Fibroblast of skin of left biceps (primary cell): ENCODE results near the gene APBA2.
"Not testable (repeated sequence)": the region's sequence is repeated elsewhere in the genome, so short reads cannot be mapped to it uniquely, and the experiment has no call there.

Source experiments
- DNase-seq, 2 experiments: peaks; one replicate each; pipeline ENCODE4 v3.0.0-alpha.2; 2013; ENCODE audit warnings: low read depth in 2 of 2

The APBA2 gene

DNA sequence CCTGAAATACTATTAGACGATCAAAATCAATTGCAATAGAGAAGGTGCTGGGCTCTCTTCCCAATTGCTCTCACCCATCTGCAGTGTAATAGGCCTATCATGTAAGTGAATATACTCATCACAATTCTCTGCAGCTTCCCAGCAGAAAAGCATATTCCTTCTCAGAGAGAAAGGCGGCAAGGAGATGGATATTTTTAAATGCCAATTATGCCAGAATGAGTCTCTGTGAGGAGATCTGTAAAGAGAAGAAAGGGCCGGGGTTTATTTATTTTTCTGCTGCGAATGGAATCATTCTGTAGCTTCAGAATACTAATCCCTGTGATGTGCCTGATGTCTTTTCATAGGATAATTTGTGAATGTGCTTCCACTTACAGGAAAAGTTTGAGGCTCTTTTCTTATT, 112.0 kb downstream of the APBA2 start:
- DNase-seq: no peak

DNA sequence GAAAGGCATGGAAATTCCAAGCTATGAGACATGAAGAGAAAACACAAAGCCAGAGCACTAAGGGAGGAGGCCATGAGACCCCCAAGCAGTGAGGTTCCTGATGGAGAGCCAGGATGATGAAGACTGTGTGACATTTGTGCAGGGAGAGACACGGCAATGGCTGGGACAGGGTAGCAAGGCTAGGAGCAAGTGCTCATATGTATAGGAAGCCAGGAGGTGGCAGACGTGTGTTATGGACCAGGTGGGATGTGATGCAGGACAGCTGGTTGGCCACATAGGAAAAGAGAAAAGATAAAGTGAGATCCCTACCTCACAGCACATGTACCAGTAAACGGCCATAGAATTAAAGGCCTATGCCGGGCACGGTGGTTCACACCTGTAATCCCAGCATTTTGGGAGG, 112.7 kb downstream of the APBA2 start:
- no peak for DNase-seq

DNA sequence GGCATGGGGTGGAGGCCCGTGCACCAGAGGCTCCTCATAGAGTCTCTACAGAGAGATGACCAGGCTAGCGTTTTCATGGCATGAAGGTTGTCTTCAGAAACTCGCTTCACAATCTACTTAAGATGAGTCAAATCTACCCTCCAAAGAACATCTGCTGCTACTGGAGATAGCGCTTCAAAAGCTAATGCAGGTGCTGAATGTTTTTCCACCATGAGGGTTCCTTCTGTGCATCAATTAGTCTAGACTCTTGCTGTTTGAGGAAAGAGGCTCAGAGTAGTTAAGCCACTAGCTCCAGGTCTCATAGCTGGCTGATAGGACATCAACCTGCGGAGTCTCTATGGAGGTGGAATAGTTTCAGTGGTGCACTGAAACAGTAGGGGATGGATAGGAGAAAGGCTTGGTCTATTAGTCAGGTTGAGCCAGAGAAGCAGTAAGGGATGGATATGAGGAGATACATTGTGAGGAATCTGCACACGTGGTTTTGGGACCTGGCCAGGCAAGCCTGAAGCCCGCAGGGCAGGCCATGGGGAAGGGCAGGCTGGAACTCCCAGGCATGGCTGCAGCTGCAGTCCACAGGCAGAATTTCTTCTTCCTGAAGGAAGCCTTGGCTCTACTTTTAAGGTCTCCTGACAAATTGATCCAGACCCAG, 117.5 kb downstream of the APBA2 start:
- DNase-seq: no peak

DNA sequence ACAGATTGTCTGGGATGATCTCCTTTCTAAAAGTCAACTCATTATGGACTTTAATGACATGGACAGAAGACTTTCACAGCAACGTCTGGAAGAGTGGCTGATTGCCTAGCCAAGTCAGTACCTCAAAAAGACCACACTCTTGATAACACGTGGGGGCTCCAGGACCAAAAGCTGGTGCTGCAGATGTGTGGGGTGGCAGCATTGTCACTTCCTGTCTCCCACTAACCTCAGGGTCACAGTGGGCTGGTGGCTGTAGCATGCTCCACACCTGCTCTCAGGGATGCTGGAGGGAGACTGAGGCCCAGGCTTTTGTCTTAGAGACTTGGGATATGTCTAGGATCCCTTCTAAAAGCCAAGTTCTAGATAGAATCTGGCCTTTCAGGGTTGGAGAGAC, 118.1 kb downstream of the APBA2 start:
- DNase-seq: no peak

DNA sequence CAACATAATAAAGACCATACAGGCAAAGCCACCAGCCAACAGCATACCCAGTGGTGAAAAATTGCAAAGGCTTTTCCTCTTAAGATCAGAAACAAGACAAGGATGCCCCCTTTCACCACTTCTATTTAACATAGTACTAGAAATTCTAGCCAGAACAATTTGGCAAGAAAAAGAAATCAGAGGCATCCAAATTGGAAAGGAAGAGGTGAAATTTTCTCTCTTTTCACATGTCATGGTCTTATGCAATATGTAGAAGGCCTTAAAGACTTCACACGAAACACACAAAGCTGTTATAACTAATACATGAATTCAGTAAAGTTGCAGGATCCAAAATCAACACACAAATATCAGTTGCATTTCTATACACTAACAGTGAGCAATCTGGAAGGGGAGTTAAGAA, 120.2 kb downstream of the APBA2 start:
- no peak for DNase-seq

DNA sequence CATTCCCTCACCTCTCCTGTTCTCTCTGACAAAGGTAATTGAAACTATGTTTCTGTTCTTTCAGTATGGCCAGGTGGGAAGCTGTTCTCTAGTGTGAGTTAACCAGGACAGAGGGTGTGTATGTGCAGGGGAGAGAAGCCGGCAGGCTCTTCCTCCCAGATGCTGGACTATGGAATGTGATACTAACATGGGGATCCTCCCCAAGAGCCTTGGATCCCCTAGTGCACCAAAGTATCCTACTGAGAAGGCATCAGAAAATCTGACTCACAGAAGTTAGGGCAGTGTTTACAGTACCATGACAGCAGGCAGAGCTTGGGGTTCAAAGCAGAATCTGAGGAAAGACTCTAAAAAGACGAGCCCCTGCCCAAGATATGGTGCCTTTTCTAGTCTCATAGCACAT, 123.1 kb downstream of the APBA2 start:
- no peak for DNase-seq

DNA sequence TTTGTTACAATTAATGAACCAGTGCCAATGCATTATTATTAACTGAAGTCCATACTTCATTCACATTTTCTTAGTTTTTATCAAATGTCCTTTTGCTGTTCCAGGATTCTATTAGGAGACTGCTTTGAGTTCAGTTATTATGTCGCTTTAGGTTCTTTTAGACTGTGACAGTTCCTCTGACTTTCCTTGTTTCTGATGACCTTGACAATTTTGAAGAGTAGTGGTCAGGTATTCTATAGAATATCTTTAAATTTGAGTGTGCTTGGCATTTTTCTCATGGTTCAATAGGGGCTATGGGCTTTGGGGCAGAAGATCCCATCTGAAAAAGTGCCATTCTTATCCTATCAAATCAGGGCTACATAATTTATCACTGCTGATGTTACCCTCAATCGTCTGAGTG, 126.3 kb downstream of the APBA2 start:
- no peak for DNase-seq

DNA sequence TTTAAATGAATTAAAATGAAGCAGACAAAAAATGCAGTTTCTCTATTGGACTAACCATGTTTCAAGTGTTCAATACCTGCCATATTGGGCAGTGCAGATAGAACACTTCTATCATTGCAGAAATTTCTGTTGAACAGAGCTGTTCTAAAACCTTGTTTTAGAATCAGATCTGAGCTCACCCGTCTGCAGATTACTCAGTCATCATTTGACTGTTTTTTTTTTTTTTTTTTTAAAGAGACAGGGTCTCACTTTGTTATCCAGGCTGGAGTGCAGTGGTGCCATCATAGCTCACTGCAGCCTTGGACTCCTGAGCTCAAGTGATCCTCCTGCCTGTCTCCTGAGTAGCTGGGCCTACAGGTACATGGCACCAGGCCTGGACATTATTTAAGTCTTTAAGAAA, 128.7 kb downstream of the APBA2 start:
- no peak for DNase-seq

DNA sequence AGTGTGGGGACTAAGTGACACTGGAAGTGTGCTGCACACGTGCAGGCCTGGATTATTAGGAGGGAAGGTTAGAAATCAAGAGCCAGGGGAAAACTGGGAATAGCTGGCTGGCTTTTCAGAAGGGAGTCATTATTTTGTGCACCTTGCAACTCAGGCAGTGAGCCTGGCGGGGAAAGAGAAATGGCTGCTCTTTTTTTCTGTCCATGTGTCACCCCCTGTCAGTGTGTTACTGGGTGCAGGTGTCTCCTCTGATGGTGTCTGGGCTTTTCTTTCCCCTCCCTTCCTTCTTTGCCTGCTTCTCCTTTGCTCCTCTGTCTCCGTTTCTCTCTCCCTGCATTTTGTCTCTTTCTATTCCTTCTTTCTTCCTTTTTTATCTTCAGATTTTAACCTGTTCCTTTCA, 130.7 kb downstream of the APBA2 start:
- DNase-seq: no peak

DNA sequence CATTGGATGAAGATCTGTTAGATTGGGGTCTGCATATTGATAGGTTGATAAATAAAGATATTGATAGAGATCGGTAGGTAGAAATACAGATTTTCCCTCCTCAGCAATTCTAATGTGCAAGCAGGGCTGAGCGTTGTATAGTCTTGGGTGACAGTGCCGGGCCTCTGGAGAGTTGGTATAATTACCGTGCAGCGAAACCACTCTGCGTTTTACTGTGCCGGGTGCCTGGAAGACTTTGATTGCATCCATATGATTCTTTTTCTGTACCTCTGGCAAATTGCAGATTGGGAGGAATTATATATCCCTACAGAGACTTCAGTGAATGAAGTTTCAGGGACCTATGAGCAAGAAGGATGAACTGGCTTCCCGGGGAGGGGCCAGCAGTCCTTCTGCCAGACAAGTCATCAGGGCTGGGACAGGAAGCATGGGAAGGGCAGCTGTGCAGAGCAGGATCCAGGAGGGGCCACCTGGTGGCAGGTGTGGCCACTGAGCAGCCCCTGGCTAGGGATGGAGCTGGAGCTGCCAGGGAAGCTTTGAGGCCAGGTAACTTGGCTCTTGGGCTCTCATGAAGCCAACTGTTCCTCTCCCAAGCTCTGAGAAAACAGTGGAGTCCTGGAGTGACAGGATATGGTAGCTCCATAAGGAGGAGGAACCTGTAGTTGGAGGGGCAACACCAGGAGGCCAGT, 132.5 kb downstream of the APBA2 start:
- no peak for DNase-seq

DNA sequence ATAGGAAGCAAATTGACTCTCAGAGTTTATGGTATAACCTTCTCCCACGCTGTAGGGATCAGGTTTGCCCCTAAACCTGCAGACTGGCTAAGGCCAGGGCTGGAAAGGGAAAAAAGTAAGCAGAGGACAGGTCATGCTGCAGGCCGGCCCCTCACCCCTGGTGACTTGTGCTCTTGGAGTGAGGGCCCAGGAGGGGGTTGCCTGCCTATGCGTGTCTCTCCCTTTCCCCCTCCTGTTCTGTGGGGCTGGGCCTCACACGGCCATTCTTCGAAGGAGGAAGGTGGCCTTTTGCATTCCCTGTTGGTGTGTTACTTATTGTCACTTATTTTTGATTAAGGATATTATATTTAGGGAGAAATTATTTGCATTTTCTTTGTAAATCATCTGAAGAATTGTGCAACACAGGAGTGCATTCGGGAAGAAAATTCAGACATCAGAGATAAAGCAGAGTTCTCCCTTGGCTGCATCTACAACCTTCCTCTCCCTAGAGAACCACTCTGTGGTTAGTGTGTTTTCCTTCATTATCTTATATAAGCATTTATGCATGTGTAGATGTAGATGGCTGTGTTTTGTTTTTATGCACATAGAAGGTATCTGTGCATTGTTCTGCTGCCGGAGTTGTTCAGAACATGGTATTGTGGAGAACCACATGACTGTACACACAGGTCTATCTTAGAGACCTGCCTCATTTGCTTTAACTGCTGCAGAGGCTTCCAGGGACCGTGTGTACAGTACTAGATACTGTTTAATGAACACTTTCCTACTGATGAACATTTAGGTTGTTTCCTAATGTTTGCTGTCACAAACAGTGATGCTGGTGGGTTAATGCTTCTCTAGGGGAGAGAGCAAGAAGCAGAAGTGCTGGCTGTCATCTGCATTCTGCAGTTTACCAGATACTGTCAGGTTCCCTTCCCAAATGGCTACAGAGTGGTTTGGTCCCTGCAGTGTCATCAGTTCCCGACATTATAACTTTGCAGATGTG, 133.5 kb downstream of the APBA2 start:
- no peak for DNase-seq

DNA sequence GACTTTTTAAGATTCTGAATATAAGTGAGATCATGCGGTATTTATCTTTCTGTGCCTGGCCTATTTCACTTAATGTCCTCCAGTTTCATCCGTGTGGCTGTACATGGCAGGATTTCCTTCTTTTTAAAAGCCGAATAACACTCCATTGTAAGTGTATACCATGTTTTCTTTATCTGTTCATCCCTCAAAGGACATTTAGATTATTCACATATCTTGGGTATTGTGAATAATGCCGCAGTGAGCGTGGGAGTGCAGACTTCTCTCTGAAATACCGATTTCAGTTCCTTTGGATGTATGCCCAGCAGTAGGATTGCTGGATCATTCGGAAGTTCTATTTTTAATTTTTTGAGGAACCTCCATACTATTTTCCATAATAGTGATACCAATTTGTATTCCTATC, 136.1 kb downstream of the APBA2 start:
- DNase-seq: no peak

DNA sequence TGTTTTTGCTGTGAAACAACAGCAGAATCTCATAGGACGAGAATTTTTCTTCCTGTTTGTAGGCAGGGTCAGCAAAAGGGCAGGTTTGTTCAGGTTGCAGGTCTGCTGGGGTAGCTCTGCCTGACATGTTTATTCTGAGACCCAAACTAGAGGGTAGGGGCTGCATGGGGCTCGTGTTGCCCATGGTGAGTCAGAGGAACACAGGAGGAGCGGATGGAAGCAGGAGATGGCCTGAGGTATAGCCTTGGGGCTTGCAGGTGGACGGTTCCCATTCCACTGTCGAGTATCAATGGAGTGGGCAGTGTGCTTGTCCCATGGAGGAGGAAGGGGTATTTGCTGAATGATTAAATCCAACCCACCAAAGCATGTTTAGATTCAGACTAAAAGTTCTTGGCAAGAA, 138.9 kb downstream of the APBA2 start:
- DNase-seq: no peak

DNA sequence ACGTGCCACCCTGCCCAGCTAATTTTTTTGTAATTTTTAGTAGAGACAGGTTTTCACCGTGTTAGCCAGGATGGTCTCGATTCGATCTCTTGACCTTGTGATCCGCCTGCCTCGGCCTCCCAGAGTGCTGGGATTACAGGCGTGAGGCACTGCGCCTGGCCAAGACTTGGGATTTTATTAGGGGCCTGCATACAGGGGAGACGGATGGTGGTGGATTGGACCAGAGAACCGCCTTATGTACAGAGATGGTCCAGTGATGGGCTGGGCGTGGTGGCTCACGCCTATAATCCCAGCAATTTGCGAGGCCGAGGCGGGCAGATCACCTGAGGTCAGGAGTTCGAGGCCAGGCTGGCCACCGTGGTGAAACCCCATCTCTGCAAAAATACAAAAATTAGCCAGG, 139.6 kb downstream of the APBA2 start:
- DNase-seq: not testable (repeated sequence)

DNA sequence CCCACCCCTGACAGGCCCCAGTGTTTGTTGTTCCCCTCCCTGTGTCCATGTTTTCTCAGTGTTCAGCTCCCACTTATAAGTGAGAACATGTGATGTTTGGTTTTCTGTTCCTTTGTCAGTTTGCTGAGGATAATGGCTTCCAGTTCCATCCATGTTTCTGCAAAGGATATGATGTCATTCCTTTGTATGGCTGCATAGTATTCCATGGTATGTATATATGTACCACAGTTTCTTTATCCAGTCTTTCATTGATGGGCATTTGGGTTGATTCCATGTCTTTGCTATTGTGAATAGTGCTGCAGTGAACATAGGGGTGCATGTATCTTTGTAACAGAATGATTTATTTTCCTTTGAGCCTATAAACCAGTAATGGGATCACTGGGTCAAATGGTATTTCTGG, 142.4 kb downstream of the APBA2 start:
- DNase-seq: not testable (repeated sequence)

DNA sequence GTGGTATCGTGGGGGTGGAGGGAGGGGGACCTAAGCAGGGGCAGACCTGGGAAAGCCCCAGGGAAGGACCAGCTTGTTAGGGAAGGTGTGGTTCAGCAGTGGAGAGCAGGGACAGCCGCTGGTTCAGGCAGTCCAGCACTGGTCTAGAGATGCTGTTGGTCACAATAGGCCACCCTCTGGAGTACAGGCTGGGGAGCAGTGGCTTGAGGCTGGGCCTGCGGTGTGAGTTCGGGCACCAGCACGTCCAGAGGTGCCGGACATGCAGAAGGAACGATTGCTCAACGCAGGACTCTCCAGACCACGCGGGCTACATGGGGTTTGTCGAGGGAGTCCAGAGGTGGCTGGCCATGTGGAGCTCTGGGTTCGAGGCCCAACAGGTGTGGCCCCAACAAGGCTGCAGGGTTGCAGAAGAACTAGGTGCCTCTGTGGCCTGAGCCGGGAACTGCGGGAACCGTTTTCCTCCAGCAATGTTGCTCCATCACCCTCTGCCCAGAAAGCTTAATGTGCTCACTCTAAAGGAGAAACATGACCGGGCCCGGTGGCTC, 143.9 kb downstream of the APBA2 start:
- DNase-seq: no peak

DNA sequence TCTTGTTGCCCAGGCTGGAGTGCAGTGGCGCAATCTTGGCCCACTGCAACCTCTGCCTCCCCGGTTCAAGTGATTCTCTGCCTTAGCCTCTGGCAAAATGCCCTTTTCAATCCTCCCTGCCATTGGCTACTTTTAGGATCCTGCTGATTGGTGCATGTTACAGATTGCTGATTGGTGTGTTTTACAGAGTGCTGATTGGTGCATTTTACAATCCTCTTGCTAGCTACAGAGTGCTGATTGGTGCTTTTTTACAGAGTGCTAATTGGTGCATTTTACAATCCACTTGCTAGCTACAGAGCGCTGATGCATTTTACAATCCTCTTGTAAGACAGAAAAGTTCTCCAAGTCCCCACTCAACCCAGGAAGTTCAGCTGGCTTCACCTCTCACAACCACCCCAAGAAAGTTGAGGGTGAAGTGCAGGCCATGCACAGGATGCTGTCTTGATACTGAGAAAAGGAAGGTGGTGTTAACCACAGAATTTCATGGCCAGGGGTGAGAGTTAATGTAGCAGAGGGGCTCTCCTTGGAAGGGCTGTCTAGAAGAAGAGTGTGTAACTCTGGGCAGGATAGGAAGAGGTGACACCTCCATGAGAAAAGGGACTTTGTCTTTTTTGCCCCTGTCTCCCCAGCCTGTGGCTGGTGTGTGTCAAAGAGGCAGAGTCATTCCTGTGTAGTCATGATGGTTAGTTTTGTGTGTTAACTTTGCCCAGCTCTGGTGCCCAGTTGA, 145.9 kb downstream of the APBA2 start:
- no peak for DNase-seq

DNA sequence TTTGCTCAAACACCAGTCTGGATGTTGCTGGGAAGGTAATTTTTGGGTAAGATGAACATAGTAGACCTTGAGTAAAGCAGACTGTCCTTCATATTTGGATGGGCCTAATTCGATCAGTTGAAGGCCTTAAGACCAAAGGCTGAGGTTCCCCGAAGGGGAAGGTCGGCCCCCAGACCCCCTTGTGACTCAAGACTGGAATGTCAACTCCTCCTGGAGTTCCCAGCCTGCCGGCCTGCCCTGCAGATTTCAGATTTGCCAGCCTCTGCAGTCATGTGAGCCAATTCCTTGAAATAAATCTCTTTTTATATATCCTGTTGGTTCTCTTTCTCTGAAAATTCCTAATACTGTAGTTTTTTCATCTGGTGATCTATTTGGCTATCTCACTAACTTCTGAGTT, 146.5 kb downstream of the APBA2 start:
- no peak for DNase-seq

DNA sequence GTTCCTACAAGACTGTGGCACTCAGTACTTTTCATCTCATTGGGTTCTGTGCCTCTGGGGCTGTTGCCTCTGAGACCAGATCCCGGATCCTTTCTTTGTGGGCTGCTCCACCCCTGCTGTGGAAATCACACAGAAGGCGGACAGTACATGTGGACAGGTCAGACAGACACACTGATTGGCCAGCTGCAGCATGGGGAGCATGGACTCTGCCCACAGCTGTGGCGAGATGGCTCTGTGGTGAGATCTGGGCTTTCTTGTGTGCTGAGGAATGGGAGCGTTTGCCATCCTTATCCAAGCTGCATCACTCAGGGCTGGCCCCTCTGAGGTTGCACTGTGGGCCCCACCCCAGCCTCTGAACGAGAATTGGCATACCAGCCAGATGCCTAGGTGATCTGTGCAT, 147.0 kb downstream of the APBA2 start:
- DNase-seq: no peak

DNA sequence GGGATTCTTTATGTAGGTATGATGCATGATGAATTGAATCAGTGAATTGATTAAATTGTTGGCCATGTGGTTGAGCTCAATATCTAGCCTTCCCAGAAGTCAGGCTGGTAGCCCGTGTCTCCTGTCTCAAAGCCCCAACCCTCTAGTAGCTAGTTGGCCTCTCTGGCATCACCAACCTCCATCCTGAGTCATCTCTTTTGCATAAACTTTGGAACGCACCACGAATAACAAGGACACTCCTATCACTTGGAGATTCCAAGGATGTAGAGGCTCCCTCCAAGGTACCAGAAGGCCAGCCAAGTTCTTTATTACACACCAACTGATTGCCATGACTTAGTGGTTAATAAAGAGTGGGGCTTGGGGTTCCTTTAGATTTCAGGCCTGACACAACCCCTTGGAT, 148.4 kb downstream of the APBA2 start:
- no peak for DNase-seq

DNA sequence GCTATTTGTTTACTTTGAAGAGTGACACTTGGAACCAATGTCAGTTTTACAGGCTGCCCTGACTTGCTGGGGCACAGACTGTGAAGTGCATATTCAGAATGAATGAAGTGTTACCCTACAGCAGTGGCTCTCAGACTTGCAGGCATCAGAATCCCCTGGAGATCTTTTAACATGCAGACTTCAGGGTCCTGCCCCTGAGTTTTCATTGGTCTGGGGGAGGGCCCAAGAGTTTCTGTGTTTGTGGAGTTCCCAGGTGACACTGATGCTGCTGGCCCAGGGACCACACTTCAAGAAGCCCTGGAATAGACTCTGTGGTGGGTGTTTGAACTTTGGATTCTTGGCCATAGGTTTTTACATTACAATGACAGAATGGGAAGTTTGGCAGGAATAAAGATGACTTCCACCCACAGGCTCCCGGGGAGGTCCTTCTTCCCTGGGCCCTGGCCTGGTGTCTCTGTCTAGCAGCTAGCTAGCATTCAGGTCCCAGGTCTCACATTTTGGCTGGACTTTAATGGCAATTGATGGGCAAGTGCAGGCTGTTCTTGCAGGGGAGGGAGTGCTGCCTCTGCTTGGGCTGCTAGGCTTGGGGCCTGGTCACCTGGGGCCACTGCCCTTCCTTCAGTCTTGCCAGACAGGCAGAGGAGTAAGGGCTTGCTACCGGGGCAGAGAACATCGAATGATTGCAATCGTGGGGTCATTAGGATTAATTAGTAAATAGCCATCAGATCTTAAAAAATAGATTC, 149.0 kb downstream of the APBA2 start:
- DNase-seq: no peak
